OCI-LY7 (cell line): ENCODE measurements around the gene MTFP1. TPM values are rescaled to one million over a fixed set of nuclear protein-coding genes. Genes with fewer than 3 reads are reported as not detected.

ENCODE experiments used
- BruUV-seq: library from RNA; stranded (reverse); fragments of 400-500 nt; replicated peaks from 2 replicates; lab custom pipeline; 2021; lab: Mats Ljungman, UMichigan
- CTCF ChIA-PET: fragments of 300-600 bp; sonication (Branson Sonifier 250); formaldehyde crosslinking; loops from one replicate; lab custom pipeline; 2022; ENCODE audit warnings: antibody characterized with exemption; ENCODE audit not compliant: unreplicated experiment; lab: Charles Lee
- POLR2A ChIA-PET: fragments of 300-600 bp; sonication (Branson Sonifier 250); formaldehyde crosslinking; loops from one replicate; lab custom pipeline; 2022; ENCODE audit warnings: antibody characterized with exemption; lab: Charles Lee
- DNase-seq: peaks from one replicate; pipeline ENCODE4 v3.0.0-alpha.2; 2015; ENCODE audit warnings: low spot score
- H2AFZ ChIP-seq: fragments of 200-600 bp; sonication (generic), shearing (Covaris generic); 2 replicates; pipeline ENCODE4 v1.6.1; 2014; ENCODE audit warnings: mild to moderate bottlenecking, antibody characterized with exemption, low read length, moderate library complexity
- H3K27ac ChIP-seq: fragments of 200-600 bp; sonication (generic); 2 replicates; pipeline ENCODE4 v1.5.1; 2014; ENCODE audit warnings: mixed run types, low read depth, mild to moderate bottlenecking, moderate library complexity, low read length, inconsistent platforms; ENCODE audit not compliant: poor library complexity, severe bottlenecking
- H3K36me3 ChIP-seq: fragments of 200-600 bp; sonication (generic); 2 replicates; pipeline ENCODE4 v1.6.1; 2014; ENCODE audit warnings: mild to moderate bottlenecking, antibody characterized with exemption, low read length, moderate library complexity, mixed read lengths; ENCODE audit not compliant: insufficient read depth
- H3K4me1 ChIP-seq: fragments of 200-600 bp; sonication (generic); 2 replicates; pipeline ENCODE4 v1.5.1; 2014; ENCODE audit warnings: mild to moderate bottlenecking, low read length; ENCODE audit not compliant: insufficient read depth, poor library complexity, severe bottlenecking
- H3K4me2 ChIP-seq: fragments of 200-600 bp; sonication (generic); 2 replicates; pipeline ENCODE4 v1.6.1; 2014; ENCODE audit warnings: mild to moderate bottlenecking, low read length
- H3K4me3 ChIP-seq: fragments of 200-600 bp; sonication (generic); 2 replicates; pipeline ENCODE4 v1.5.1; 2014; ENCODE audit warnings: mild to moderate bottlenecking, low read depth, low read length; ENCODE audit not compliant: poor library complexity, severe bottlenecking
- H3K79me2 ChIP-seq: fragments of 200-600 bp; sonication (generic); 2 replicates; pipeline ENCODE4 v1.6.1; 2016; ENCODE audit warnings: low read depth, mild to moderate bottlenecking, low read length, moderate library complexity, mixed read lengths; ENCODE audit not compliant: insufficient read depth
- H3K9me2 ChIP-seq: fragments of 200-600 bp; sonication (generic); 2 replicates; pipeline ENCODE4 v1.6.1; 2016; ENCODE audit warnings: mild to moderate bottlenecking, low read length, mixed read lengths; ENCODE audit not compliant: insufficient read depth
- H3K9me3 ChIP-seq: fragments of 200-600 bp; sonication (generic); 2 replicates; pipeline ENCODE4 v1.6.1; 2014; ENCODE audit warnings: mild to moderate bottlenecking, mixed run types, low read length, mixed read lengths
- H4K20me1 ChIP-seq: fragments of 200-600 bp; sonication (generic); 2 replicates; pipeline ENCODE4 v1.6.1; 2014; ENCODE audit warnings: mild to moderate bottlenecking, antibody characterized with exemption, low read length, moderate library complexity, mixed read lengths; ENCODE audit not compliant: insufficient read depth
- CTCF ChIP-seq: fragments of 200-600 bp; sonication (generic); conservative IDR thresholded peaks from 2 replicates; pipeline ENCODE4 v1.5.1; 2014; ENCODE audit warnings: mild to moderate bottlenecking, antibody characterized with exemption, low read length, moderate library complexity, mixed read lengths
- EZH2phosphoT487 ChIP-seq: fragments of 200-600 bp; sonication (generic); IDR thresholded peaks from 2 replicates; pipeline ENCODE4 v1.6.1; 2018; ENCODE audit warnings: low read depth, borderline replicate concordance, mild to moderate bottlenecking, mixed run types, antibody characterized with exemption, low read length, moderate library complexity, mixed read lengths
- intact Hi-C: fragments of 100-400 bp; cut with micrococcal nuclease; formaldehyde crosslinking; loops from one replicate; pipeline ENCODE4 v1.10.0; 2022; ENCODE audit not compliant: unreplicated experiment
- total RNA-seq, 2 experiments: library from RNA; depleted of rRNA in 1 of 2; stranded (reverse); fragments of >200 nt in 1 of 2; shearing (Covaris generic) in 1 of 2; gene quantifications; 2 replicates each; pipeline ENCODE4 v1.2.3, GENCODE V29; 2014 to 2022

Gene MTFP1
- total RNA-seq, 2 experiments from 2014 or later = 81.9 to 83.2 TPM

- no TSS peak for BruUV-seq
- ChIA-PET CTCF (no interaction called here), POLR2A (interaction anchor here (5.1 kb wide), 1 partner anchor 12 kb away, joined by 28 read pairs; the partner anchor contains the start of gene MTFP1)
- H3K4me3 ChIP-seq = no peak overlapping the region
- H4K20me1 ChIP-seq = no peaks in the 10 kb centered on the region
- H3K36me3 ChIP-seq = peaks cover 12% of the 10 kb centered on the region
- TF ChIP-seq EZH2phosphoT487 (no peak), CTCF (no peak)
- H3K9me2 ChIP-seq = no peaks in the 10 kb centered on the region
- intact Hi-C loops = no loop called here
- no peaks in the 10 kb centered on the region for H3K79me2 ChIP-seq
- DNase-seq = no peak
- H3K9me3 ChIP-seq = no peaks in the 10 kb centered on the region
- H2AFZ ChIP-seq = no peak overlapping the region
- no peaks in the 10 kb centered on the region for H3K4me1 ChIP-seq
- no peak overlapping the region for H3K4me2 ChIP-seq
- no peak overlapping the region for H3K27ac ChIP-seq
These were observed 13.8 kb upstream of the MTFP1 start for GRCh38 chr22:30411780-30412179.

GRCh38 chr22:30413001-30413400, 12.6 kb upstream of the MTFP1 start:
- Histone ChIP-seq H3K4me2 (no peak overlapping the region), H3K4me1 (no peaks in the 10 kb centered on the region), H2AFZ (no peak overlapping the region), H3K79me2 (no peaks in the 10 kb centered on the region), H3K27ac (no peak overlapping the region), H3K9me2 (no peaks in the 10 kb centered on the region), H3K9me3 (no peaks in the 10 kb centered on the region), H3K4me3 (no peak overlapping the region), H3K36me3 (peaks cover 20% of the 10 kb centered on the region), H4K20me1 (no peaks in the 10 kb centered on the region)
- CTCF ChIA-PET = no interaction called here
- TF ChIP-seq EZH2phosphoT487 = no peak
- intact Hi-C loops = no loop called here
- POLR2A ChIA-PET = interaction anchor here (0.7 to 5.1 kb wide), 2 partner anchors 11 to 73 kb away, joined by 4 to 28 read pairs; partner anchors contain the start of gene MTFP1
- no TSS peak for BruUV-seq
- DNase-seq = no peak

- TF ChIP-seq EZH2phosphoT487 = no peak
- TF ChIP-seq CTCF = no peak
- no peak for DNase-seq
- Histone ChIP-seq H3K9me2 (no peaks in the 10 kb centered on the region), H3K79me2 (no peaks in the 10 kb centered on the region), H3K4me2 (no peak overlapping the region), H4K20me1 (no peaks in the 10 kb centered on the region), H3K4me1 (no peaks in the 10 kb centered on the region), H2AFZ (no peak overlapping the region), H3K4me3 (no peak overlapping the region), H3K27ac (no peak overlapping the region), H3K36me3 (peaks cover 29% of the 10 kb centered on the region), H3K9me3 (no peaks in the 10 kb centered on the region)
- intact Hi-C loops = no loop called here
- ChIA-PET CTCF (no interaction called here), POLR2A (interaction anchor here (0.7 to 5.1 kb wide), 2 partner anchors 10 to 31 kb away, joined by 3 to 28 read pairs; partner anchors contain the start of gene MTFP1)
- no TSS peak for BruUV-seq
These were observed 11.6 kb upstream of the MTFP1 start for GRCh38 chr22:30413745-30414524.
